Vagina (tissue), 2 donors: ENCODE measurements around the gene TBC1D23. TPM values are rescaled to one million over a fixed set of nuclear protein-coding genes. Genes with fewer than 3 reads are reported as not detected.
A peak's percentile ranks its signal among the peaks of the same experiment; 100 is the strongest.
"Not testable (repeated sequence)": the region's sequence is repeated elsewhere in the genome, so short reads cannot be mapped to it uniquely, and the experiment has no call there.

ENCODE experiments used
- DNase-seq, 2 donors: peaks; one replicate each; pipeline ENCODE4 v3.0.0-alpha.2; 2017; ENCODE audit errors: extremely low spot score in 2 of 2
- H3K27ac ChIP-seq: fragments of 200-600 bp; sonication (generic); one replicate; pipeline ENCODE4 v1.5.1; 2019
- H3K27me3 ChIP-seq: fragments of 200-600 bp; sonication (generic); one replicate; pipeline ENCODE4 v1.5.1; 2019
- H3K36me3 ChIP-seq, 2 donors: fragments of 200-600 bp; sonication (generic); one replicate each; pipeline ENCODE4 v1.5.1; 2017 to 2019
- H3K4me1 ChIP-seq: fragments of 200-600 bp; sonication (generic); one replicate; pipeline ENCODE4 v1.5.1; 2019
- H3K4me3 ChIP-seq, 2 donors: fragments of 200-600 bp; sonication (generic); 1 replicate in 1 of 2; 2 replicates in 1 of 2; pipeline ENCODE4 v1.5.1; 2016 to 2019
- H3K9me3 ChIP-seq: fragments of 200-600 bp; sonication (generic); one replicate; pipeline ENCODE4 v1.5.1; 2019
- CTCF ChIP-seq, 3 experiments: fragments of 450-650 bp in 2 of 3; fragments of 200-600 bp in 1 of 3; sonication (generic) in 1 of 3; IDR thresholded peaks; one replicate each; pipeline ENCODE4 v1.5.1; 2017 to 2019; ENCODE audit warnings: antibody characterized with exemption in 3 of 3, mild to moderate bottlenecking in 2 of 3, moderate library complexity in 2 of 3
- POLR2A ChIP-seq, 2 donors: fragments of 450-650 bp; IDR thresholded peaks; one replicate each; pipeline ENCODE4 v1.6.1; 2017; ENCODE audit warnings: antibody characterized with exemption in 2 of 2, mild to moderate bottlenecking in 2 of 2, moderate library complexity in 2 of 2
- POLR2AphosphoS5 ChIP-seq, 2 donors: sonication (generic); formaldehyde crosslinking; IDR thresholded peaks; one replicate each; pipeline ENCODE4 v1.9.0; 2017; ENCODE audit warnings: antibody characterized with exemption in 2 of 2, mild to moderate bottlenecking in 2 of 2, low read depth in 1 of 2; ENCODE audit not compliant: insufficient read depth in 1 of 2
- intact Hi-C: fragments of 100-400 bp; cut with DNase I; formaldehyde crosslinking; loops from one replicate; pipeline ENCODE4 v1.15.1; 2023
- total RNA-seq: library from RNA; depleted of rRNA; stranded (reverse); fragments of >200 nt; gene quantifications from one replicate; pipeline ENCODE4 v1.2.3, GENCODE V29; 2016

TBC1D23 gene
- total RNA-seq, 1 donor from 2014 or later, result 56.5 TPM

DNA sequence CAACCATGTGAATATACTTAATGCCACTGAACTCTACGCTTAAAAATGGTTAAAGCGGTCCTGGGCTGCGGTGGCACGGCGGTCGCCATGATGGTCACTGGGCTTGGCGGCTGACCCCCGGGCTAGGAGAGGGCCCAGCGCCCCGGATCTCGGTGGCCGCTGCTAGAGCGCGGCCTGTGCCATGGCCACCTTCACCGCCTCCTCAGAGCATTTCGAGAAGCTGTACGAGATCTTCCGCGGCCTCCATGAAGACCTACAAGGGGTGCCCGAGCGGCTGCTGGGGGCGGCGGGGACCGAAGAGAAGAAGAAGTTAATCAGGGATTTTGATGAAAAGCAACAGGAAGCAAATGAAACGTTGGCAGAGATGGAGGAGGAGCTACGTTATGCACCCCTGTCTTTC lies 35.6 kb upstream of the TBC1D23 start:
- intact Hi-C loops, result no loop called here
- H3K36me3 ChIP-seq, result no peaks in the 10 kb centered on the region

DNA sequence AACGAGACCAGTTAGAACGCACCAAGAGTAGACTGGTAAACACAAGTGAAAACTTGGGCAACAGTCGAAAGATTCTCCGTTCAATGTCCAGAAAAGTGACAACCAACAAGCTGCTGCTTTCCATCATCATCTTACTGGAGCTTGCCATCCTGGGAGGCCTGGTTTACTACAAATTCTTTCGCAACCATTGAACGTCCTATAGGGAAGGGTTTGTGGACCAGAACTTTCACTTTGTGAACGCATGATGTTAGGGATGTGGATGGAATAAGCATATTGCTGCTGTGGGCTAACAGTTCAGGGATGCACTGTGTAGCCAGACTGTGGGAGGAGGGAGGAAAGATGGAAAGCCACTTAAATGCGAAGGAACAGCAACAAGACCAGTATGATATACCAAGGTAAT lies 34.9 kb upstream of the TBC1D23 start:
- Histone ChIP-seq H3K36me3 (no peaks in the 10 kb centered on the region), H3K27ac (no peak overlapping the region), H3K27me3 (no peaks in the 10 kb centered on the region), H3K4me1 (no peaks in the 10 kb centered on the region), H3K4me3 (no peak overlapping the region), H3K9me3 (no peaks in the 10 kb centered on the region)
- DNase-seq, result peak in 1 of 2 donors; percentile 54
- intact Hi-C loops, result no loop called here
- no peak for TF ChIP-seq POLR2A (IDR thresholded peaks at IDR 0.05)
- TF ChIP-seq POLR2AphosphoS5 (IDR thresholded peaks at IDR 0.05; ENCODE audit: insufficient read depth in 1 of 2, low read depth in 1 of 2), result no peak
- TF ChIP-seq CTCF (IDR thresholded peaks at IDR 0.05), result no peak

More for the DNA sequence above, 35.6 kb upstream of the TBC1D23 start:
- H3K27ac ChIP-seq, result no peak overlapping the region
- H3K4me1 ChIP-seq, result no peaks in the 10 kb centered on the region
- no peaks in the 10 kb centered on the region for H3K27me3 ChIP-seq
- TF ChIP-seq CTCF (IDR thresholded peaks at IDR 0.05) (no peak), POLR2A (IDR thresholded peaks at IDR 0.05) (no peak)
- no peak overlapping the region for H3K4me3 ChIP-seq
- no peaks in the 10 kb centered on the region for H3K9me3 ChIP-seq
- peak in 1 of 2 donors; percentile 27 for DNase-seq

DNA sequence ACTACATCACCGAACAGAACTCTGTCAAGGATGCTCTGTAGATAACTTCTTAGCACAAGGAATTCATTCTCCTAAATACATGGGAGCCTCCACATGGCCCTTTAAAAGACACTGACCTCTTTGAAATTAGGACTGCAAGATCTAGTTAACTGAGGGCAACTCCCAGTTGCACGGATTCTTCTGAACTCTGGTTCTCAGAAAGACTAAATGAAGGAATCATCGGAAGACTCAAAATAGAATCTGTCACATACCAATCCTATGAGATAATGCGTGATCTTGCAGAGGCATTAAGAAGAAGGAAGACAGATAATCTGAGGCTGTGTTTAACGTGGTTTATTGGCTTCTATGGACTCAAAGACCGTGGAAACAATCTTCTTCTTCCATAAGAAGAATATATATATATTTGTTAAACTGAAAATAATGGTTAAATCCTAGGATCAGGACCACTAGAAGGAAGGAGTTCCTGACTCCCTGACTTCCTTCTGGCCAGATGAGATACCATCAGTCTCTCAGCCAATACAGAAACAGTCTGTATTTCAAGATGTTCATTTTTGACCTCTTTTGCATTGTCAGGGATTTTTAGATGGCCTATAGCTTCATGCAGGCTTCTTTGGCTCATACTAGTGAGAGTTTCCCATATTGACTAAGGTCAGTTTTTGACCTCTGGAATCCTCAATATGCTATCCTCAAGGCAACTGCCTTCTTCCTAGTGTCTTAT lies 33.9 kb upstream of the TBC1D23 start:
- Histone ChIP-seq H3K4me3 (no peak overlapping the region), H3K9me3 (no peaks in the 10 kb centered on the region), H3K36me3 (no peaks in the 10 kb centered on the region), H3K27me3 (no peaks in the 10 kb centered on the region), H3K4me1 (no peaks in the 10 kb centered on the region), H3K27ac (no peak overlapping the region)
- TF ChIP-seq CTCF (IDR thresholded peaks at IDR 0.05), result no peak
- TF ChIP-seq POLR2A (IDR thresholded peaks at IDR 0.05), result no peak
- TF ChIP-seq POLR2AphosphoS5 (IDR thresholded peaks at IDR 0.05; ENCODE audit: insufficient read depth in 1 of 2, low read depth in 1 of 2), result no peak
- DNase-seq, result no peak
- intact Hi-C loops, result no loop called here

DNA sequence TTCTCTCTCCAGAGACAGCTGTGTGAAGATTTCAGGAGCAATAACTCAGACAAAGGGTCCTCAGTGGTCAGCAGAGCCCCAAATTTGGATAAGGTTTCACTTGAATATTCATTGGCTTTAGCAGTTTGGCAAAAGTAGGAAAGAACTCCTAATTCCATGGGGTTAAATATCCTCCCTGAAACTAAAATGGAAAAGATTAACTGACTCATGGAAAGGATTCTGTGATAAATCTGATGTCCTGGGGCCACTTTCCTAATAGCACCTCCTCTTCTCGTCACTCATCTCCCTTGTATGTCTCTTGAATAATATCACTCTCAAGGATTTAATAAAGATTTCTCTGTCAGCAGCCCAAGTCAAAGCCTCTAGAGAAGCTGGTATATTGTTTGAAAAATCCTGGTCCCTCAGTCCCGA lies 33.3 kb upstream of the TBC1D23 start:
- DNase-seq, result no peak
- H3K27ac ChIP-seq, result no peak overlapping the region
- H3K36me3 ChIP-seq, result no peaks in the 10 kb centered on the region
- H3K4me3 ChIP-seq, result no peak overlapping the region
- no peak for TF ChIP-seq POLR2A (IDR thresholded peaks at IDR 0.05)
- no peak for TF ChIP-seq CTCF (IDR thresholded peaks at IDR 0.05)
- TF ChIP-seq POLR2AphosphoS5 (IDR thresholded peaks at IDR 0.05; ENCODE audit: insufficient read depth in 1 of 2, low read depth in 1 of 2), result no peak
- no peaks in the 10 kb centered on the region for H3K4me1 ChIP-seq
- H3K27me3 ChIP-seq, result no peaks in the 10 kb centered on the region
- intact Hi-C loops, result no loop called here
- H3K9me3 ChIP-seq, result no peaks in the 10 kb centered on the region

DNA sequence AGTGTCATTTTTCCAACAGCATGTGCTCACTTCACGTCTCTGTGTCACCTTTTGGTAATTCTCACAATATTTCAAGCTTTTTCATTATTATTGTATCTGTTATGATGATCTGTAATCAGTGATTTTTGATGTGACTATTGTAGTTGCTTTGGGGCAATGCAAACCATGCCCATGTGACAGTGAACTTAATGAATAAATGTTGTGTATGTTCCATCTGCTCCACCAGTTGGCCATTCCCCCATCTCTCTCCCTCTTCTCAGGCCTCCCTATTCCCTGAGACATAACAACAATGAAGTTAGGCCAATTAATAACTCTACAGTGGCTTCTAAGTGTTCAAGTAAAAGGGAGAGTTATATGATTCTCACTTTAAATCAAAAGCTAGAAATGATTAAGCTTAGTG lies 32.5 kb upstream of the TBC1D23 start:
- Histone ChIP-seq H3K9me3 (no peaks in the 10 kb centered on the region), H3K4me3 (no peak overlapping the region), H3K27me3 (no peaks in the 10 kb centered on the region), H3K36me3 (no peaks in the 10 kb centered on the region), H3K4me1 (no peaks in the 10 kb centered on the region), H3K27ac (no peak overlapping the region)
- TF ChIP-seq POLR2AphosphoS5 (IDR thresholded peaks at IDR 0.05; ENCODE audit: insufficient read depth in 1 of 2, low read depth in 1 of 2) (no peak), CTCF (IDR thresholded peaks at IDR 0.05) (no peak), POLR2A (IDR thresholded peaks at IDR 0.05) (no peak)
- intact Hi-C loops, result no loop called here
- DNase-seq, result no peak

- H3K27me3 ChIP-seq, H3K36me3 ChIP-seq, DNase-seq, intact Hi-C loops, H3K9me3 ChIP-seq, H3K27ac ChIP-seq, H3K4me1 ChIP-seq, H3K4me3 ChIP-seq: not testable (repeated sequence)
Measured at GRCh38 chr3:100229188-100229587, 31.6 kb upstream of the TBC1D23 start.
